ENCODE data around the gene EDN1. TPM values are rescaled to one million over a fixed set of nuclear protein-coding genes. Genes with fewer than 3 reads are reported as not detected.
"Not testable (repeated sequence)": the region's sequence is repeated elsewhere in the genome, so short reads cannot be mapped to it uniquely, and the experiment has no call there.

EDN1 gene
- total RNA-seq, 2 donors from 2014 or later = 0.20 TPM; not detected in 1

DNA sequence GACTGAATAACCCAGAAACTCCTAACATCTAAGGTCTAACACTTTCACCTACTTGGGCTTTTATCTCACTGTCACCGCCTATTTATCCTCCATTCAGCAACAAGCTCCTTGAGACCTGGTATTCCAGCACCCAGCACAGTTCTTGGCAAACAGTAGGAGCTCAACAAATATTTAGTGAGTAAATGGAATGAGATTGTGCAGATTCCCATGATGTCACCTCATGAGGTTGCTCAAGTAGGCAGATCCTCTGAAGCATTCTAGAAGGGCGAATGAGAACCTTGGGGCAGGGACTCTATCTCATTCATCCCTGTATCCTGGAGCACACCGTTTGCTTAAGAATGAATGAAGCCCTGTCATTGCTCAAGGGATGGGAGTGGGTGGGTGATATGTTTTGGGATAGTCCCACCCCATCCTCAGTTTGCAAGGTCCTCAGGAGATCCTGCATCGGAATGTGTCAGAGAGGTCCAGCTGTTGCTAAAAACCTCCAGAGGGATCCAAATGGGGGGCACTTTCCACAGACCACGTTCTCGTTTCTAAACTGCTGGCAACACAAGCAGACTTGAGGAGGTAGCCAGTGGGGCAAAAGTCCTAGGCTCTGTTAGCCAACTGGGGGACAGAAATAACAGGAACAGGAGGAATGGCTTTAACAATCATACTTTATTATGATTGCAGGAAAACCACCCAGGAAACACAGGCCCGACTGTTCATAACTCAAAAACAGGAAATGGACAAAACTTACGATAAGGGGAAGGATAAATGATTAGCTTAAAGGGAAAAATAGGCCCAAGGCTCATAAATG, 42.0 kb downstream of the EDN1 start:
- ATAC-seq = no peak
- Mint-ChIP-seq H3K27ac (no peak overlapping the region), H3K36me3 (no peaks in the 10 kb centered on the region)

DNA sequence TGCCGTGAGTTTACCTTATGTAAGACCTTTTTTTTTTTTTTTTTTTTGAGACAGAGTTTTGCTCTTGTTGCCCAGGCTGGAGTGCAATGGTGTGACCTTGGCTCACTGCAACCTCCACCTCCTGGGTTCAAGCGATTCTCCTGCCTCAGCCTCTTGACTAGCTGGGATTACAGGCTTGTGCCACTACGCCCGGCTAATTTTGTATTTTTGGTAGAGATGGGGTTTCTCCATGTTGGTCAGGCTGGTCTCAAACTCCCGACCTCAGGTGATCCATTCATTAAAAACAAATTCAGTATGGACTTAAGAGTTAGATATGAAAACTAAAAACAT, 42.6 kb downstream of the EDN1 start:
- not testable (repeated sequence) for ATAC-seq; H3K27ac Mint-ChIP-seq; H3K9me3 Mint-ChIP-seq; H3K36me3 Mint-ChIP-seq; H3K4me3 Mint-ChIP-seq; DNase-seq (ENCODE audit: low spot score); H3K4me1 Mint-ChIP-seq (ENCODE audit: low read depth in 2 of 2)
- H3K27me3 Mint-ChIP-seq = peaks cover 8 to 12% of the 10 kb centered on the region in 2 donors

More for the DNA sequence above, 42.0 kb downstream of the EDN1 start:
- peaks cover 8 to 12% of the 10 kb centered on the region in 2 donors for H3K27me3 Mint-ChIP-seq
- H3K9me3 Mint-ChIP-seq = no peaks in the 10 kb centered on the region
- DNase-seq (ENCODE audit: low spot score) = no peak
- H3K4me3 Mint-ChIP-seq = no peak overlapping the region
- no peaks in the 10 kb centered on the region for H3K4me1 Mint-ChIP-seq (ENCODE audit: low read depth in 2 of 2)

DNA sequence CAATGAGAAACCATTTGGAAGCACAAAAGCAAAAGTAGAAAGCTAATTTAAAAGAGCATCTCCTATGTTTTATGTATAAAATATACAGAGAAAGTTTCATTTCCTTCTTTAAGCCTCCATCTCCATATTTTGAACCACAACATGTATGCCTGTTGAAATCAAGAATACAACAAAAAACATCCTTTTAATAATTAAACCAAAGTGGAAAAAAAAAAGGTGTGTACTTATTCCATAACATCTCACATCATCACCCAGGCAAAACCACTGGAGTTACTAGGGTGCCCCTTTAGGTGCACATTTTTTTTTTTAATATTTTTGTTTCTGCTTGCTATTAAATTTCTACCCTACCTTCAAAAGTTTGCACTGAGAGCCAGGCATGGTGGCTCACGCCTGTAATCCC, 43.0 kb downstream of the EDN1 start:
- DNase-seq (ENCODE audit: low spot score) (no peak), ATAC-seq (no peak)
- Mint-ChIP-seq H3K36me3 (no peaks in the 10 kb centered on the region), H3K9me3 (no peaks in the 10 kb centered on the region), H3K4me1 (ENCODE audit: low read depth in 2 of 2) (no peaks in the 10 kb centered on the region), H3K4me3 (no peak overlapping the region), H3K27me3 (peaks cover 8 to 10% of the 10 kb centered on the region in 2 donors), H3K27ac (no peak overlapping the region)

DNA sequence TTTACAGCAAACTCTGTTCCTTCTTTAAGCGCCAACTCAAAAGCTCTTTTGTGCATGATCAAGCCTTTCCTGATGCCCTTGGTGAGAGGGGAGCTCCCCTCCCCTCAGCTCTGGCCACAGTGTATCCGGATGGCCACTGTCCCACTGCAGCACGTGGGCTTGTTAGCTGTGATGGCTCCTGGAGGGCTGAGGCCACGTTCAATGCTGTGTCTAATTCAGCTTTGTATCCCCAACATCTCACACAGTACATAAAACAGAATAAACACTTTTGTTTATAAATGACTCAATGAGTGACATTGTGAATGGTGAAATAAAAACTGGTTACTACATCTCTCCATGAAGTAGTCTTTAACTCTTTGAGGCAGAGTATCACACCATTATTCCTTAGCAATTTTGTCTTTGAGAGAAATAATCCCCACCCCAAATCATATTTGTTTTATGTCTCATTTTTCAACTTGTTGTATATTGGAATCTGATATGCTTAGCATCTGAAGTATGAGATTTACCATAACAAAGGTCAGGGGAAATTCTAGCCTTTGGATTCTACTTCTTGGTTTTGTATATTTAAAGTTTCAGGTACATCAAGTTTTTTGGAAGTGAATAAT, 44.5 kb downstream of the EDN1 start:
- Mint-ChIP-seq H3K36me3 (no peaks in the 10 kb centered on the region), H3K4me3 (no peak overlapping the region), H3K27ac (no peak overlapping the region), H3K9me3 (no peaks in the 10 kb centered on the region), H3K4me1 (ENCODE audit: low read depth in 2 of 2) (no peaks in the 10 kb centered on the region), H3K27me3 (peaks cover 4 to 8% of the 10 kb centered on the region in 2 donors)
- no peak for ATAC-seq
- no peak for DNase-seq (ENCODE audit: low spot score)

DNA sequence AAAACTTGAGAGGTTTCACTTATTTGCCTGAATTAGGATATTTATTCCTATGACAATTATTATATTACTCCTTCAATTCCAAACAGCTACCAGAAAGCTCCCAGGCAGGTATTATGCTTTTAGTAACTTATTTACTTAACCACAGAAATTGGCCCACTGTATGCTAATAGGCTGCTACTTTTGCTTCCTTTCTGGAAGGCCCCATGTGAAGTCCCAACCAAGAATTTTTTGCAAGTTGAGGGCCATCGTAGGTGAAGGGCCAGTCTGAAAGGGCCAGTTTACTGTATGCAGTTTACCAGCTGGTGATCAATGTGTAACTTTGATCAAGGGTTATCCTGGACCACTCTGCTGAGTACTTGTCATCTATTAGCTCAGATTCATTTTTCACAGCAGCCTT, 45.0 kb downstream of the EDN1 start:
- Mint-ChIP-seq H3K9me3 (no peaks in the 10 kb centered on the region), H3K27me3 (peaks cover 4 to 8% of the 10 kb centered on the region in 2 donors), H3K4me3 (no peak overlapping the region), H3K4me1 (ENCODE audit: low read depth in 2 of 2) (no peaks in the 10 kb centered on the region), H3K27ac (no peak overlapping the region), H3K36me3 (no peaks in the 10 kb centered on the region)
- ATAC-seq (no peak), DNase-seq (ENCODE audit: low spot score) (no peak)

DNA sequence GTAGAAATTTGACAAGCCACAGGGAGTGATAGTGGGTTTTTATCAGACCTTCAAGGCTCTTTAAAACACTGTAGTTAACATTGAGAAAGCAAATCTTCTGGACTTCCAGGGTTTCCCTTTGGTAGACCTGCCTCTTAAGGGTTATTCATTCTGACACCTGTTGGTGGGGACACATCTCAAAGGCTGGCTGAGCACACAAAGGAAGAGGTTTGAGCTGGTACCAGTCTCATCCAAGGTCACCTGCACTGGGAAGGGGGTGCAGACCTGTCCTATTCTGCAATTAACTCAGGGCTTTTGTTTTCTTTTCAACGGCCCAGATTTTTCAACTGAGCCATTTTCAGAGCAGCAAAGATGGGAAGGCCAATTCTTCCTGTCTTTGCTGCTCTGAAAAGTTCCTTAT, 45.6 kb downstream of the EDN1 start:
- peak in 1 of 2 donors; percentile 44 for ATAC-seq

DNA sequence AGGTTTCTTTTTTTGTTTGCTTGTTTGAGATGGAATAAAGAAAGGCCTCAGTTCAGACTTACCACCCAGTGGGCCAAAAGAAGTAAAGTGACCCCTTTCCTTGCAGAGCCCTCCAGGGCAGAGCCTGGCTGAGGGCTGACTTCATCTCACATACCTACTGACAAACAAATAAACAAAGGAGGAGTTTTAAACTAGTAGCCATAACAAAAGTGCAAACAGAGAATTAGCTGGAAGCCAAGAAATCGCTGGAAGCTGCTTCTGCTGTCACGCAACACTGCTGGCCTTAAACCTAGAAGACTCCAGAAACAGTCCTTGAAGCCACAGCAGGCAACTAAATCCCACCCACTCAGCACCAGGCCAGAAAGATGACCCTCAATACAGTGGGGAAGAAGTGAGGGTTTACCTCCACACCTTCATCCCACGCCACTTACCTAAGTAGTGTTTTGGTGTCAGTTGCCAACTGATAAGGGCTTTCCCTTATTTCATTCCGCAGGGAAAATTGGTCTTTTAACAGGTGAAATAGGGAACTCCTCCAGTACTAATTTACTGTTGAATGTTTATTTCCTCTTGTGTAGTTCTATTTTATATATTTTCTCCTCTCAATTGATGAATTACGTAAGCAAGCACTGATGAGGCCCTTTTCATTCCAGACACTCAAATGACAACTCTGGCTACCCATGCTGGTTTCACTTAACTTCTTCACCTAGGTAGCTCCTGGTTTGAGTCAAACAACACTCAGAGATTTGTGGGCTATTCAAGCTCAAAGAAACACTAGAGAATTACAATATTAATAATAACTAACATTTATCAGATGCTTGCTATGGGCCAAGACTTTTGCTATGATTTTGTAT, 46.2 kb downstream of the EDN1 start:
- Mint-ChIP-seq H3K4me3 (no peak overlapping the region), H3K27ac (no peak overlapping the region), H3K27me3 (peaks cover 4 to 8% of the 10 kb centered on the region in 2 donors), H3K4me1 (ENCODE audit: low read depth in 2 of 2) (no peaks in the 10 kb centered on the region), H3K9me3 (no peaks in the 10 kb centered on the region), H3K36me3 (no peaks in the 10 kb centered on the region)
- DNase-seq (ENCODE audit: low spot score) = no peak
- no peak for ATAC-seq

More for the DNA sequence above, 45.6 kb downstream of the EDN1 start:
- H3K4me1 Mint-ChIP-seq (ENCODE audit: low read depth in 2 of 2) = no peaks in the 10 kb centered on the region
- no peak for DNase-seq (ENCODE audit: low spot score)
- H3K27me3 Mint-ChIP-seq = peaks cover 4 to 8% of the 10 kb centered on the region in 2 donors
- no peak overlapping the region for H3K4me3 Mint-ChIP-seq
- H3K36me3 Mint-ChIP-seq = no peaks in the 10 kb centered on the region
- no peaks in the 10 kb centered on the region for H3K9me3 Mint-ChIP-seq
- H3K27ac Mint-ChIP-seq = no peak overlapping the region

DNA sequence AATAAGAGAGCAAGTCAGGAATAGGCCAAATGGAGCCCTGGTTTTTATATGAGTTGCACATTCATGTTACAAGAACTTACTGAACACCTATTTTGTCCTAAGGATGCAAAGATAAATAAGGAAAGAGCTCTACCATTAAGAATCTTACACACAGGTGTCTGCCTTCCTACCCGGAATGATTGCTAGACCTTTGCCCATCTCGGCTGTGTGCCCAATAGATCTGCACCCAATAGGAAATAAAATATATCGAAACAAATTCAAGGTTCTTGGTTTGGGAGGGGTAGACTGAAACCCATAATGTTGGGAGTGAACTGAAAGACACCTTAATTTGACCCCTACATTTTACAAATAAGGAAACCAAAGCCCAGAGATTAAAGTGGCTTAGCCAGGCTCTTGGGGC, 48.9 kb downstream of the EDN1 start:
- Mint-ChIP-seq H3K36me3 (no peaks in the 10 kb centered on the region), H3K27ac (no peak overlapping the region), H3K9me3 (no peaks in the 10 kb centered on the region)

DNA sequence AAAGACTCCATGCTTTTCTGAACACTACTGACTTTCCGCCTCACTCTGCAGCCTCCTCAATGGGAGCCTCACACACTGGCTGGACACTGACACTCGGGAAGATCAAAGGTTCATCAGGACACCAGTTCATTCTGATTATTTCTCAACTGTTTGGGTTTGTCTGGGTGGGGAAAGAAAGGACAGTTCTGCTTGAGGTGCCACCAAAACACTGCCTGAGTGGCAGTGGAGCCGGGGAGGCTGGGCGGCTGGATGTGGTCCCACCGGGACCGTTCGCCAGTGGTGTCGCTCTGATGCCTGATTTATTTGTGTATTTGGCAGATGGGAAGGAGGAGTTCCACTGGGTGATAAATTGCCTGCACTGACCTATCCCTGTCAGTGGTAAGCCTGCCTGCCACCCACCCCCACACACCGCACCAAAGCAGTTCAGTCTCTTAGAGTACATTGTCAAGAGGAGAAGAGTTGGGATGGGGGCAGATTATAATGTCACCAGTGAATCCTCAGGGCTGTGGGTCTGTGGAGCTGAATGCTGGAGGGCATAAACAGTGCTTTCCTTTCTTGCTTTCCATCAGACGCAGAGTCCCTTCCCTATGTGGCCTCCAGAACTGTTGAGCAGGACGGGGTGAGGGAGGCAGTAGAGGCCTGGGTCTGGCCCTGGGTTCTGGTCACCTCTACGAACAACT, 49.8 kb downstream of the EDN1 start:
- no peaks in the 10 kb centered on the region for H3K36me3 Mint-ChIP-seq
- H3K4me1 Mint-ChIP-seq (ENCODE audit: low read depth in 2 of 2) = no peaks in the 10 kb centered on the region
- no peak for ATAC-seq
- no peaks in the 10 kb centered on the region for H3K9me3 Mint-ChIP-seq
- no peak for DNase-seq (ENCODE audit: low spot score)
- no peak overlapping the region for H3K4me3 Mint-ChIP-seq
- H3K27ac Mint-ChIP-seq = no peak overlapping the region
- peaks cover 0 to 2% of the 10 kb centered on the region in 2 donors for H3K27me3 Mint-ChIP-seq

More for the DNA sequence above, 48.9 kb downstream of the EDN1 start:
- Mint-ChIP-seq H3K27me3 (peaks cover 6% of the 10 kb centered on the region in 2 donors), H3K4me1 (ENCODE audit: low read depth in 2 of 2) (no peaks in the 10 kb centered on the region), H3K4me3 (no peak overlapping the region)
- no peak for ATAC-seq
- DNase-seq (ENCODE audit: low spot score) = no peak

DNA sequence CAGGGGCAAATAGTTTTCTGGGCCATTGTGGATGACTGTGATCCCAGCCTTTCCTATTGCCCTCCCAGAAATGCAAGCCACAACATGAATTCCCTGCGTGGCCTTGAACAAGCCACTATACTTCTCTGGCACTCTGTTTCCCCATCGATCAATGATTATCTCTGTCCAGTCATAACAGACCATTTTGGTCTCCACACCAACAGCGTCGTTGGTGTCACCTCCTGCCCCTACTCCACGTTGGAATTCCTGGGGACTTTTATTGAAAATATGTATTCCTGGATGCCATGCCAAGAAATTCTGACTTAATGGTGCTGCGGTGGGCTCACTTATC, 50.3 kb downstream of the EDN1 start:
- H3K27me3 Mint-ChIP-seq = peaks cover 0 to 2% of the 10 kb centered on the region in 2 donors
- H3K9me3 Mint-ChIP-seq = no peaks in the 10 kb centered on the region
- no peaks in the 10 kb centered on the region for H3K36me3 Mint-ChIP-seq
- no peak for ATAC-seq
- H3K4me1 Mint-ChIP-seq (ENCODE audit: low read depth in 2 of 2) = no peaks in the 10 kb centered on the region
- H3K4me3 Mint-ChIP-seq = no peak overlapping the region
- DNase-seq (ENCODE audit: low spot score) = no peak
- H3K27ac Mint-ChIP-seq = no peak overlapping the region

DNA sequence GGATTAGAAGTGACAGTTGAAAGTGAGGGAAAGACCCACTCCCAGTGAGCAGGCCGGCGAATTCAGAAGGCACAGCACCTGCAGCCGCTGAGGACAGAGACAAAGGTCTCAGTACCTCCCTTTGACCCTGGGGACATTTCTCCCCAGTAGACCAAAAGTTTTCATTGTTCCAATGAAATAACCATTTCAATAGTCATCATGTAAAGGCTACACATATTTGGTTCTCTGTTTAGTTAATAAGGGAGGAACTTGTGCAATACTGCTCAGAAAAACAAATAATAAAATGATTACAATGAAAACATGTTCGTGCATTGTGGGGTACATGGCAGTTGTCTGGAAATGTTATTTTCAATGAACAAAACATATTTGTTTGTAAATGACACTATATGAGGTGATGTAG, 52.5 kb downstream of the EDN1 start:
- Mint-ChIP-seq H3K4me3 (no peak overlapping the region), H3K27me3 (peaks cover 0 to 2% of the 10 kb centered on the region in 2 donors), H3K9me3 (no peaks in the 10 kb centered on the region), H3K27ac (no peak overlapping the region), H3K4me1 (ENCODE audit: low read depth in 2 of 2) (no peaks in the 10 kb centered on the region), H3K36me3 (no peaks in the 10 kb centered on the region)
- DNase-seq (ENCODE audit: low spot score) (no peak), ATAC-seq (no peak)

DNA sequence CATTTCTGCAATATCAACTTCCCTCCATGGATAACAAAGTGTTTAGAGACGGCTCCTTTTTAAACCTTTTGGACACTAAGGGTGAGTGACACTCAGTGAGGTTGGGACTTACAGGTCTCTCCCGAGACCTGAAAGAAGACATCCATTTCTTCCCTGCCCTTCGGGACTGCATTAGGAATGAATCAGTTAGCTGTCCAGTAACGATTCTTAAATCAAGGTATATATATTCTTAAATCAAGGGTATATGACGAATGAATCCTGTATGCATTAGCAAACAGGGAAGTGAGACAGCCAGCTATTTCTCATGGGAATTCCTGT, 52.9 kb downstream of the EDN1 start:
- H3K27ac Mint-ChIP-seq = no peak overlapping the region
- no peaks in the 10 kb centered on the region for H3K4me1 Mint-ChIP-seq (ENCODE audit: low read depth in 2 of 2)
- H3K9me3 Mint-ChIP-seq = no peaks in the 10 kb centered on the region
- ATAC-seq (no peak), DNase-seq (ENCODE audit: low spot score) (no peak)
- H3K36me3 Mint-ChIP-seq = no peaks in the 10 kb centered on the region
- H3K4me3 Mint-ChIP-seq = no peak overlapping the region
- peaks cover 0 to 2% of the 10 kb centered on the region in 2 donors for H3K27me3 Mint-ChIP-seq

DNA sequence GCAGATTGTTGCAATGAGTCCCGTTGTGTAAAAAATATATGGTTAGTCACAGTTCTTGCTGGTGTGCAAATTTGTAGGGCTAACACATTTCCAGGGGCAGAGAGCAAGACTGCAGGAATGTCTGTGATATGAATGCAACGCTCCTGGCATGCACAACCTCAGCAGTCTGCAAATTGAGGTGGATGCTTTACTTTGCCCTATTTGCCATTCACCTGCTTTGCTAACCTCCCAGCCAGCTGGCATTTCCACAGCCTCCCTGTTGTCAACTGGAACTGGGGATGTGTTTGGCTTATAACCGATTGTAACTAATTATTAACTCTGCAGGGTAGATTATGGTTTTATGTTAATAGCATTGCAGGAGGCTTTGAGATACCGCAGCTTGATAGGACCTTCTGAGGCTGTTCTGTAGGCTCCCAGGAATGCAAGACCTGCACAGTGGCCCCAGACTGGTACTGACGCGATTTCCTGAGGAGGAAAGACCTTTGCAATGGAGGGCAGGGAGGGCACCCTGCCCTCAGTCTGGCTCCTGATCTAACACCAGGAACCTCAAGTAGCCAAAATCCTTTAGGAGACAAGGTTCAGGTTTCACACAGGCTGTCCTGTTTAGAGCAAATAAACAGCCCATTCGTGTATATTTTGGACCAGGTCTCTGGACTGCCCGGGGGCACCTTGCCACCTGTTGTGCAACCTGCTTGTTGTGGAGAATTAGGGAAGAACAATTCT, 53.4 kb downstream of the EDN1 start:
- Mint-ChIP-seq H3K4me1 (ENCODE audit: low read depth in 2 of 2) (no peaks in the 10 kb centered on the region), H3K4me3 (no peak overlapping the region), H3K27me3 (peaks cover 0 to 2% of the 10 kb centered on the region in 2 donors), H3K27ac (no peak overlapping the region), H3K36me3 (no peaks in the 10 kb centered on the region), H3K9me3 (no peaks in the 10 kb centered on the region)
- no peak for DNase-seq (ENCODE audit: low spot score)
- ATAC-seq = no peak

Measured in natural killer cell treated with Interleukin-12 subunit alpha and Interleukin-12 subunit beta and Interleukin-15 and Interleukin-18, amount 100 ng/mL, for 72 hours (primary cell).